Aorta (tissue), 5 donors: Measurements from ENCODE around the gene C11orf68. TPM values are rescaled to one million over a fixed set of nuclear protein-coding genes. Genes with fewer than 3 reads are reported as not detected.

Experiments
- ATAC-seq: fragments of 200-7000 bp; cut with Tn5 transposase; one replicate; pipeline ENCODE4 v1.9.1; 2022; ENCODE audit warnings: moderate library complexity; ENCODE audit not compliant: low FRiP score
- DNase-seq, 2 donors: peaks; one replicate each; pipeline ENCODE4 v3.0.0-alpha.2; 2020
- H3K27ac ChIP-seq, 2 donors: one replicate each; pipeline ENCODE4 v1.5.1; 2013; ENCODE audit warnings: low read length in 2 of 2, mild to moderate bottlenecking in 2 of 2, moderate library complexity in 2 of 2, control low read depth in 1 of 2, inconsistent platforms in 1 of 2, low read depth in 1 of 2
- H3K27me3 ChIP-seq, 2 donors: one replicate each; pipeline ENCODE4 v1.6.1; 2013; ENCODE audit warnings: control low read depth in 1 of 2, low read length in 1 of 2, mild to moderate bottlenecking in 1 of 2, moderate library complexity in 1 of 2; ENCODE audit not compliant: insufficient read depth in 2 of 2, control insufficient read depth in 1 of 2
- H3K36me3 ChIP-seq, 2 donors: one replicate each; pipeline ENCODE4 v1.6.1; 2013; ENCODE audit warnings: control low read depth in 1 of 2, low read length in 1 of 2, mild to moderate bottlenecking in 1 of 2; ENCODE audit not compliant: insufficient read depth in 2 of 2, control insufficient read depth in 1 of 2
- H3K4me1 ChIP-seq, 2 donors: one replicate each; pipeline ENCODE4 v1.6.1; 2013; ENCODE audit warnings: low read length in 2 of 2, control low read depth in 1 of 2, mild to moderate bottlenecking in 1 of 2, moderate library complexity in 1 of 2; ENCODE audit not compliant: insufficient read depth in 2 of 2, control insufficient read depth in 1 of 2
- H3K4me3 ChIP-seq, 2 donors: one replicate each; pipeline ENCODE4 v1.5.1; 2013; ENCODE audit warnings: low read length in 2 of 2, control low read depth in 1 of 2, mild to moderate bottlenecking in 1 of 2
- H3K9me3 ChIP-seq: one replicate; pipeline ENCODE4 v1.6.1; 2013; ENCODE audit warnings: mild to moderate bottlenecking, low read length; ENCODE audit not compliant: control insufficient read depth
- WGBS, 2 donors: extraction: QIAGEN DNeasy Blood & Tissue Kit; methylation state at CpG; one replicate each; pipeline ENCODE4 v1.1.7; 2013; 5-methylcytosine and 5-hydroxymethylcytosine counted together
- intact Hi-C, 2 donors: fragments of 100-400 bp; cut with DNase I; formaldehyde crosslinking; loops; one replicate each; pipeline versions ENCODE4 v1.14.2 to v1.15.0; 2022
- polyA plus RNA-seq, 2 donors: library from polyadenylated mRNA; stranded (reverse); fragments of 200-250 nt; gene quantifications; one replicate each; pipeline ENCODE4 v1.2.3, GENCODE V29; 2013
- total RNA-seq, 2 donors: library from RNA; stranded (reverse); fragmentation: NEBNext Ultra II Directional; extraction: Animal tissue kit (Norgen Biotek cat#: 25700); gene quantifications; one replicate each; pipeline ENCODE4 v1.2.1, GENCODE V29; 2021
- donor health status: healthy with polysubstance abuse.
- donor health status: Bipolar disorder and iron deficiency.
- donor health status: DM: no; HTN: no; CAD: no.
- donor health status: DM: no; HTN: no; CAD: no.
- donor health status: DM: yes; HTN: yes; CAD: no.

Gene C11orf68
- total and polyA plus RNA-seq, 4 donors: 34.9 to 55.3 (median 46.5) TPM

GRCh38 chr11:65911682-65912568 lies 6.9 kb downstream of the C11orf68 start:
- ATAC-seq: peak; percentile 52
- WGBS, 2 donors: 11% methylated on average over 14 of the region's 14 CpGs
- no peak overlapping the region for H3K27ac ChIP-seq
- H3K4me3 ChIP-seq: no peak overlapping the region
- peaks cover 0 to 1% of the 10 kb centered on the region in 2 donors for H3K4me1 ChIP-seq
- H3K27me3 ChIP-seq: no peaks in the 10 kb centered on the region
- peak; percentile 79 to 87 for DNase-seq
- intact Hi-C loops: no loop called here
- H3K9me3 ChIP-seq: no peaks in the 10 kb centered on the region
- no peaks in the 10 kb centered on the region for H3K36me3 ChIP-seq

GRCh38 chr11:65907878-65908277 lies 11.0 kb downstream of the C11orf68 start:
- ATAC-seq: no peak

GRCh38 chr11:65906602-65907001 lies 12.3 kb downstream of the C11orf68 start:
- ATAC-seq (no peak), DNase-seq (no peak)
- WGBS, 2 donors: 80 to 83% methylated on average over 5 of the region's 5 CpGs
- H3K4me3 ChIP-seq: no peak overlapping the region
- intact Hi-C loops: no loop called here
- H3K9me3 ChIP-seq: no peaks in the 10 kb centered on the region
- H3K27me3 ChIP-seq: no peaks in the 10 kb centered on the region
- no peaks in the 10 kb centered on the region for H3K4me1 ChIP-seq
- no peaks in the 10 kb centered on the region for H3K36me3 ChIP-seq
- no peak overlapping the region for H3K27ac ChIP-seq

More at GRCh38 chr11:65907878-65908277, 11.0 kb downstream of the C11orf68 start:
- no peaks in the 10 kb centered on the region for H3K27me3 ChIP-seq
- H3K27ac ChIP-seq: no peak overlapping the region
- H3K4me3 ChIP-seq: no peak overlapping the region
- no peaks in the 10 kb centered on the region for H3K9me3 ChIP-seq
- intact Hi-C loops: no loop called here
- WGBS, 2 donors: 86 to 91% methylated on average over 6 of the region's 6 CpGs
- no peaks in the 10 kb centered on the region for H3K4me1 ChIP-seq
- H3K36me3 ChIP-seq: no peaks in the 10 kb centered on the region
- DNase-seq: no peak

GRCh38 chr11:65903715-65904114 lies 15.1 kb downstream of the C11orf68 start:
- 85 to 87% methylated on average over 8 of the region's 8 CpGs for WGBS, 2 donors
- ATAC-seq (no peak), DNase-seq (no peak)
- no peaks in the 10 kb centered on the region for H3K4me1 ChIP-seq
- no peaks in the 10 kb centered on the region for H3K36me3 ChIP-seq
- H3K27me3 ChIP-seq: no peaks in the 10 kb centered on the region
- H3K4me3 ChIP-seq: no peak overlapping the region
- no peaks in the 10 kb centered on the region for H3K9me3 ChIP-seq
- intact Hi-C loops: no loop called here
- no peak overlapping the region for H3K27ac ChIP-seq

- no peaks in the 10 kb centered on the region for H3K4me1 ChIP-seq
- WGBS, 2 donors: 19 to 24% methylated on average over 5 of the region's 5 CpGs
- no peaks in the 10 kb centered on the region for H3K9me3 ChIP-seq
- no peak for ATAC-seq
- H3K4me3 ChIP-seq: no peak overlapping the region
- no peaks in the 10 kb centered on the region for H3K36me3 ChIP-seq
- intact Hi-C loops: no loop called here
- peak overlapping the region in 1 of 2 donors; percentile 42 for H3K27ac ChIP-seq
- no peak for DNase-seq
- H3K27me3 ChIP-seq: no peaks in the 10 kb centered on the region
Observed at GRCh38 chr11:65903068-65903481, 15.8 kb downstream of the C11orf68 start.

GRCh38 chr11:65900899-65901180 lies 18.0 kb downstream of the C11orf68 start:
- H3K9me3 ChIP-seq: no peaks in the 10 kb centered on the region
- ATAC-seq (no peak), DNase-seq (no peak)
- peak overlapping the region in 1 of 2 donors; percentile 30 for H3K27ac ChIP-seq
- WGBS, 2 donors: 73 to 74% methylated on average over 11 of the region's 11 CpGs
- intact Hi-C loops: no loop called here
- no peak overlapping the region for H3K4me3 ChIP-seq
- no peaks in the 10 kb centered on the region for H3K27me3 ChIP-seq
- no peaks in the 10 kb centered on the region for H3K36me3 ChIP-seq
- H3K4me1 ChIP-seq: no peaks in the 10 kb centered on the region

GRCh38 chr11:65900125-65900898 lies 18.6 kb downstream of the C11orf68 start, which contains the start of gene FOSL1:
FOSL1 (minus strand) TSS chr11:65900388; CDS start chr11:65900339, 49 bp downstream.
- Histone ChIP-seq H3K27ac (peak within 1 kb of the TSS in 1 of 2 donors; percentile 43), H3K4me1 (no peaks in the 10 kb centered on the region), H3K27me3 (no peaks in the 10 kb centered on the region), H3K4me3 (peak within 1 kb of the TSS; percentile 24 to 60), H3K9me3 (no peaks in the 10 kb centered on the region), H3K36me3 (no peaks in the 10 kb centered on the region)
- intact Hi-C loops: no loop called here
- 2% methylated on average over 73 to 80 of the region's 80 CpGs for WGBS, 2 donors
- ATAC-seq (peak; percentile 89), DNase-seq (peak; percentile 92 to 98)

GRCh38 chr11:65899356-65900124 lies 19.3 kb downstream of the C11orf68 start:
- WGBS, 2 donors: 1 to 2% methylated on average over 60 to 78 of the region's 78 CpGs
- H3K9me3 ChIP-seq: no peaks in the 10 kb centered on the region
- ATAC-seq (peak; percentile 81), DNase-seq (peak; percentile 81 to 96)
- no peaks in the 10 kb centered on the region for H3K27me3 ChIP-seq
- no peaks in the 10 kb centered on the region for H3K36me3 ChIP-seq
- H3K4me3 ChIP-seq: peak overlapping the region; percentile 24 to 60
- peak overlapping the region in 1 of 2 donors; percentile 43 for H3K27ac ChIP-seq
- intact Hi-C loops: no loop called here
- H3K4me1 ChIP-seq: no peaks in the 10 kb centered on the region
